HEK293T (cell line): ENCODE data around the gene GAS2L2.

Experiments
- CTCF ChIA-PET: fragments of 350-600 bp; formaldehyde crosslinking; extraction: SDS; loops from one replicate; lab custom pipeline; 2021; ENCODE audit warnings: antibody characterized with exemption, inconsistent platforms; lab: Yijun Ruan, JAX
- POLR2A ChIA-PET: fragments of 350-600 bp; formaldehyde crosslinking; extraction: SDS; loops from one replicate; lab custom pipeline; 2020; ENCODE audit warnings: antibody characterized with exemption, inconsistent platforms; lab: Yijun Ruan, JAX
- DNase-seq: peaks from one replicate; pipeline ENCODE4 v3.0.0; 2012; ENCODE audit warnings: mixed read lengths; ENCODE audit errors: extremely low spot score
- ARNT ChIP-seq: fragments of 450-650 bp; IDR thresholded peaks from 2 replicates; pipeline ENCODE4 v1.6.1; 2017; ENCODE audit warnings: mild to moderate bottlenecking
- BHLHE40 ChIP-seq: fragments of 450-650 bp; IDR thresholded peaks from 2 replicates; pipeline ENCODE4 v1.6.1; 2016; ENCODE audit warnings: mild to moderate bottlenecking, moderate library complexity, borderline replicate concordance
- CTBP1 ChIP-seq: fragments of 450-650 bp; IDR thresholded peaks from 2 replicates; pipeline ENCODE4 v1.6.1; 2016; ENCODE audit warnings: borderline replicate concordance
- ELF4 ChIP-seq: fragments of 450-650 bp; IDR thresholded peaks from 2 replicates; pipeline ENCODE4 v1.6.1; 2017; ENCODE audit warnings: antibody characterized with exemption
- FOXA1 ChIP-seq: fragments of 450-650 bp; IDR thresholded peaks from 2 replicates; pipeline ENCODE4 v1.6.1; 2016; ENCODE audit warnings: mild to moderate bottlenecking
- FOXK2 ChIP-seq: fragments of 450-650 bp; IDR thresholded peaks from 2 replicates; pipeline ENCODE4 v1.6.1; 2016; ENCODE audit warnings: mild to moderate bottlenecking
- FOXM1 ChIP-seq: fragments of 450-650 bp; IDR thresholded peaks from 2 replicates; pipeline ENCODE4 v1.6.1; 2017; ENCODE audit warnings: mild to moderate bottlenecking, borderline replicate concordance
- HDGF ChIP-seq: fragments of 450-650 bp; IDR thresholded peaks from 2 replicates; pipeline ENCODE4 v1.6.1; 2017; ENCODE audit warnings: antibody characterized with exemption, borderline replicate concordance
- L3MBTL2 ChIP-seq: fragments of 450-650 bp; conservative IDR thresholded peaks from 2 replicates; pipeline ENCODE4 v1.6.1; 2016; ENCODE audit warnings: mild to moderate bottlenecking
- LEF1 ChIP-seq: fragments of 450-650 bp; IDR thresholded peaks from 2 replicates; pipeline ENCODE4 v1.6.1; 2017; ENCODE audit warnings: mild to moderate bottlenecking, borderline replicate concordance
- NFRKB ChIP-seq: fragments of 450-650 bp; IDR thresholded peaks from 2 replicates; pipeline ENCODE4 v1.6.1; 2016; ENCODE audit warnings: mild to moderate bottlenecking, moderate library complexity
- SP1 ChIP-seq: fragments of 450-650 bp; IDR thresholded peaks from 2 replicates; pipeline ENCODE4 v1.6.1; 2017
- SUZ12 ChIP-seq: fragments of 450-650 bp; IDR thresholded peaks from 2 replicates; pipeline ENCODE4 v1.6.1; 2016; ENCODE audit warnings: mild to moderate bottlenecking
- TARDBP ChIP-seq: fragments of 450-650 bp; IDR thresholded peaks from 2 replicates; pipeline ENCODE4 v1.6.1; 2016
- ZNF384 ChIP-seq: fragments of 450-650 bp; IDR thresholded peaks from 2 replicates; pipeline ENCODE4 v1.6.1; 2016
- TF ChIP-seq, protein P1 (sequence below): fragments of 450-650 bp; IDR thresholded peaks from 2 replicates; pipeline ENCODE4 v1.6.1; 2016

GAS2L2 gene

DNA sequence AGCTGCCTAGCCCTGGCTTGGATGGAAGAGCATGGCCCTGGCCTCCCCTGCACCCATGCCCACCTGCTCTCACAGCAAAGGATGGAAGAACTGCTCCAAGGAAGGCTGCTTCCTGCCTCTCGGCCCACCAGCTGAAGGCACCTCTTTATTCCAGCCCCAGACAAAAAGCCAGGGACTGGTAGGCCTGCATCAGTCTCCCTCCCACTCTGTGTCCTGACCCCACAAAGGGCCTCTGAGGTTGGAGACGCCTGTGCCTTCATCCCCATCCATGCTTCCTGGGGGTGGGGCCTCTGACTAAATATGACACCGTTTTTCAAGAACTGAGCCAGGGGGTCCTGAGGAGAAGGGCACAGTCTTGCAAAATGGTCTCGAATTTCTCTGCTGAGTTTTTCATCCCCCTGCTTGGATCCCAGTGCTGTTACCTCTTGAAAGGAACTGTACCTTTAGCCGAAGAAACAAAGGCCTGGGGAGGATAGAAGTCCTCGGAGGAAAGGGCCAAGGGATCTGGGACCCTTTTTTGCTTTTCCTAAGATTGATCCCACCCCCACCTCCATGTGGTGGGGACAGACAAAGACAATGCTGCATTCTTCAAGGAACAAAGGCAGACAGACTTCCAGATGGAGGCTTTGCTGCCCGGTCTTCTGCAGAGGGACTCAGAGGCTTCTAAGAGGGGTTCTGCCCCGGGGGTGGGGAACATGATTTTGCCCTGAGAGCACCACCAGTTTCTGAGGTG lies 12.9 kb upstream of the GAS2L2 start:
- POLR2A ChIA-PET: interaction anchor here (6.2 kb wide), 1 partner anchor 44 kb away, joined by 104 read pairs; the partner anchor contains the start of gene TAF15
- no peak for DNase-seq
- CTCF ChIA-PET: interaction anchor here (0.8 to 2.4 kb wide), 2 partner anchors 42 to 50 kb away, joined by 3 to 54 read pairs; partner anchors contain the start of gene TAF15
- no peak for TF ChIP-seq L3MBTL2
- no peak for TF ChIP-seq ELF4
- no peak for TF ChIP-seq HDGF
- no peak for TF ChIP-seq SP1
- no peak for TF ChIP-seq NFRKB
- TF ChIP-seq ARNT: no peak
- TF ChIP-seq FOXA1: no peak
- no peak for TF ChIP-seq FOXK2
- TF ChIP-seq BHLHE40: no peak
- TF ChIP-seq CTBP1: no peak
- TF ChIP-seq, protein P1, sequence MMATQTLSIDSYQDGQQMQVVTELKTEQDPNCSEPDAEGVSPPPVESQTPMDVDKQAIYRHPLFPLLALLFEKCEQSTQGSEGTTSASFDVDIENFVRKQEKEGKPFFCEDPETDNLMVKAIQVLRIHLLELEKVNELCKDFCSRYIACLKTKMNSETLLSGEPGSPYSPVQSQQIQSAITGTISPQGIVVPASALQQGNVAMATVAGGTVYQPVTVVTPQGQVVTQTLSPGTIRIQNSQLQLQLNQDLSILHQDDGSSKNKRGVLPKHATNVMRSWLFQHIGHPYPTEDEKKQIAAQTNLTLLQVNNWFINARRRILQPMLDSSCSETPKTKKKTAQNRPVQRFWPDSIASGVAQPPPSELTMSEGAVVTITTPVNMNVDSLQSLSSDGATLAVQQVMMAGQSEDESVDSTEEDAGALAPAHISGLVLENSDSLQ: no peak
- no peak for TF ChIP-seq SUZ12

DNA sequence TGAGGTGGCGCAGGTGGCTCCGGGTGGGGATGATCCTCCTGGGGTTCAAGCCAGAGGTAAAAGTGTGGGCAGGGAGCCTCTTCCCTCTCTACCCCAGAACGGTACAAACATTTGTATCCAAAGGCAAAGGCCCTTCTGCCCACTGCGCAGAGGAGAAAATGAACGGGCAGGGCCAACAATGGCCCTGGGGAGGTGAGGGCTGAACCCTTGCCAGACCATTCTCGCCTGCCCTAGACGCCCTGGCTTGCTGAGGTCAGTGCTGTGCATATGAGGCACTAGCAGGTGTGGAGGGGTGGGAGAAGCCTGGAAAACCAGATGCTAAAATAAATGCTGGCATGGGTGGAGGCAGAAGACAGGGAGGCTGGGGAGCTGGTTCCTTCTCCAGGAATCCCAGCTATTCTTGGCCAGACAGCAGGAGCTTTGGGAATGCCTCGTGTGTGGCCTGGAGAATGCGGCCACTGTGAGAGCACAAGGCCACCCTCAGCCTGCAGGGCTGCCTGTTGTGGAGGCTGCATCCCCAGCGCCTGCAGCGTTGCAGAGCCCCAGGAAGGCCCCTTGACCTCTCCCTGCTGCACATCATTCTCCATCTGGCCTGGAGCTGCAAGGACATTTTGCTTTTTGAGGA lies 12.2 kb upstream of the GAS2L2 start:
- TF ChIP-seq ELF4: no peak
- TF ChIP-seq L3MBTL2: no peak
- TF ChIP-seq NFRKB: no peak
- TF ChIP-seq ZNF384: no peak
- no peak for TF ChIP-seq HDGF
- TF ChIP-seq ARNT: no peak
- no peak for TF ChIP-seq LEF1
- TF ChIP-seq SUZ12: no peak
- no peak for TF ChIP-seq FOXM1
- TF ChIP-seq, protein P1: no peak
- no peak for TF ChIP-seq FOXK2
- no peak for TF ChIP-seq BHLHE40
- POLR2A ChIA-PET: interaction anchor here (1.0 to 6.2 kb wide), 5 partner anchors 14 to 45 kb away, joined by 3 to 104 read pairs (median 11); partner anchors contain the start of gene TAF15
- no peak for DNase-seq
- CTCF ChIA-PET: interaction anchor here (0.8 to 2.4 kb wide), 7 partner anchors 9 to 51 kb away, joined by 3 to 54 read pairs (median 13); partner anchors contain the start of genes MMP28 and TAF15

- DNase-seq: peak; percentile 88
- TF ChIP-seq CTBP1 (peak; percentile 69), ARNT (no peak), FOXK2 (no peak), FOXM1 (no peak), BHLHE40 (no peak), ZNF384 (no peak), TARDBP (no peak), SUZ12 (no peak), LEF1 (no peak), HDGF (no peak), NFRKB (no peak), L3MBTL2 (peak; percentile 94), FOXA1 (no peak), ELF4 (no peak)
- TF ChIP-seq, protein P1: no peak
- CTCF ChIA-PET: interaction anchor here (0.6 to 2.4 kb wide), 29 partner anchors 9 to 205 kb away, joined by 3 to 54 read pairs (median 6); partner anchors contain the start of genes MMP28 and TAF15
- POLR2A ChIA-PET: interaction anchor here (0.7 to 6.2 kb wide), 9 partner anchors 14 to 167 kb away, joined by 3 to 104 read pairs (median 7); partner anchors contain the start of gene TAF15
Measured at GRCh38 chr17:35764123-35764991, 11.3 kb upstream of the GAS2L2 start.

DNA sequence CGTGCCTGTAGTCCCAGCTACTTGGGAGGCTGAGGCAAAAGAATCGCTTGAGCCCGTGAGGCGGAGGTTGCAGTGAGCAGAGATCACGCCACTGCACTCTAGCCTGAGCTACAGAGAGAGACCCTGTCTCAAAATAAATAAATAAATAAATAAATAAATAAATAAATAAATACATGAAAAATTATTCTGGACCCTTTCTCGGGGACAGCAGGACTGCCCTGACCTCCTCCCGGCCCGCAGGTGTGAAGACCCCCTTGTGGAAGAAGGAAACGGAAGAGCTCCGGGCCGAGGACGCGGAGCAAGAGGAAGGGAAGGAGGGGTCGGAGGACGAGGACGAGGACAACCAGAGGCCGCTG lies 10.7 kb upstream of the GAS2L2 start:
- no peak for DNase-seq
- ChIA-PET POLR2A (interaction anchor here (0.7 to 6.2 kb wide), 8 partner anchors 13 to 168 kb away, joined by 3 to 104 read pairs (median 7); partner anchors contain the start of gene TAF15), CTCF (interaction anchor here (0.6 to 2.4 kb wide), 30 partner anchors 8 to 206 kb away, joined by 3 to 54 read pairs (median 6); partner anchors contain the start of genes MMP28 and TAF15)
- TF ChIP-seq ZNF384 (no peak), FOXA1 (no peak), FOXK2 (no peak), HDGF (no peak), SP1 (no peak), SUZ12 (no peak), L3MBTL2 (no peak), ARNT (no peak), LEF1 (no peak), FOXM1 (no peak)
- TF ChIP-seq, protein P1: no peak
